OCI-LY1 (cell line): ENCODE data around the gene PKNOX2.

Experiments used
- H2AFZ ChIP-seq: fragments of 200-600 bp; sonication (generic), shearing (Covaris generic); 2 replicates; pipeline ENCODE4 v1.6.0; 2014; ENCODE audit warnings: antibody characterized with exemption, mild to moderate bottlenecking, low read length
- H3F3A ChIP-seq: fragments of 200-600 bp; sonication (generic), shearing (Covaris generic); 2 replicates; pipeline ENCODE4 v1.6.0; 2014; ENCODE audit warnings: mild to moderate bottlenecking, antibody characterized with exemption, low read length, moderate library complexity; ENCODE audit not compliant: insufficient read depth
- H3K27ac ChIP-seq: fragments of 200-600 bp; sonication (generic); 2 replicates; pipeline ENCODE4 v1.5.1; 2014; ENCODE audit warnings: low read length, mixed run types, mild to moderate bottlenecking, low read depth; ENCODE audit not compliant: poor library complexity, severe bottlenecking
- H3K27me3 ChIP-seq: fragments of 200-600 bp; sonication (generic); 2 replicates; pipeline ENCODE4 v1.6.0; 2014; ENCODE audit warnings: antibody characterized with exemption, mild to moderate bottlenecking, low read length, moderate library complexity; ENCODE audit not compliant: insufficient read depth
- H3K36me3 ChIP-seq: fragments of 200-600 bp; sonication (generic); 2 replicates; pipeline ENCODE4 v1.6.1; 2014; ENCODE audit warnings: mild to moderate bottlenecking, antibody characterized with exemption, low read length, moderate library complexity, mixed read lengths; ENCODE audit not compliant: insufficient read depth
- H3K4me1 ChIP-seq: fragments of 200-600 bp; sonication (generic); 2 replicates; pipeline ENCODE4 v1.5.1; 2014; ENCODE audit warnings: mild to moderate bottlenecking, low read length, moderate library complexity; ENCODE audit not compliant: insufficient read depth, severe bottlenecking
- H3K4me2 ChIP-seq: fragments of 200-600 bp; sonication (generic), shearing (Covaris generic); 2 replicates; pipeline ENCODE4 v1.6.1; 2014; ENCODE audit warnings: low read length
- H3K4me3 ChIP-seq: fragments of 200-600 bp; sonication (generic); 2 replicates; pipeline ENCODE4 v1.5.1; 2014; ENCODE audit warnings: low read length, low read depth, mild to moderate bottlenecking, mixed read lengths; ENCODE audit not compliant: poor library complexity, severe bottlenecking
- H3K79me2 ChIP-seq: fragments of 200-600 bp; shearing (Covaris generic); 2 replicates; pipeline ENCODE4 v1.6.1; 2016; ENCODE audit warnings: mixed run types, low read length, mixed read lengths; ENCODE audit not compliant: insufficient read depth
- H3K9ac ChIP-seq: fragments of 200-600 bp; sonication (generic), shearing (Covaris generic); 2 replicates; pipeline ENCODE4 v1.6.1; 2014; ENCODE audit warnings: mild to moderate bottlenecking, low read length, mixed read lengths
- H3K9me2 ChIP-seq: fragments of 200-600 bp; sonication (generic), shearing (Covaris generic); 2 replicates; pipeline ENCODE4 v1.6.1; 2014; ENCODE audit warnings: low read depth, mild to moderate bottlenecking, low read length, mixed read lengths
- H3K9me3 ChIP-seq: fragments of 200-600 bp; shearing (Covaris generic); 2 replicates; pipeline ENCODE4 v1.6.1; 2014; ENCODE audit warnings: low read length, mixed read lengths
- H4K20me1 ChIP-seq: fragments of 200-600 bp; sonication (generic), shearing (Covaris generic); 2 replicates; pipeline ENCODE4 v1.6.0; 2016; ENCODE audit warnings: mild to moderate bottlenecking, low read length; ENCODE audit not compliant: insufficient read depth
- CTCF ChIP-seq: fragments of 200-600 bp; sonication (generic), shearing (Covaris generic); IDR thresholded peaks from 2 replicates; pipeline ENCODE4 v1.5.1; 2017; ENCODE audit warnings: mild to moderate bottlenecking, antibody characterized with exemption, low read length, moderate library complexity, mixed read lengths
- EZH2 ChIP-seq: fragments of 200-600 bp; sonication (generic), shearing (Covaris generic); IDR thresholded peaks from 2 replicates; pipeline ENCODE4 v1.8.0; 2017; ENCODE audit warnings: borderline replicate concordance, mixed run types, mild to moderate bottlenecking, antibody characterized with exemption, low read length, moderate library complexity, mixed read lengths

PKNOX2 gene

GRCh38 chr11:125388611-125389010 lies 224.1 kb downstream of the PKNOX2 start:
- Histone ChIP-seq H3K9ac (no peak overlapping the region), H3K9me3 (no peaks in the 10 kb centered on the region), H2AFZ (no peak overlapping the region), H3K4me3 (no peak overlapping the region), H3K4me1 (no peaks in the 10 kb centered on the region), H3K27me3 (no peaks in the 10 kb centered on the region), H3K36me3 (no peaks in the 10 kb centered on the region), H3K27ac (no peak overlapping the region), H3K4me2 (no peak overlapping the region), H3F3A (no peaks in the 10 kb centered on the region), H3K9me2 (no peaks in the 10 kb centered on the region), H3K79me2 (no peaks in the 10 kb centered on the region), H4K20me1 (no peaks in the 10 kb centered on the region)
- TF ChIP-seq CTCF (no peak), EZH2 (no peak)

GRCh38 chr11:125389339-125390166 lies 225.0 kb downstream of the PKNOX2 start:
- Histone ChIP-seq H2AFZ (no peak overlapping the region), H3K4me1 (no peaks in the 10 kb centered on the region), H3F3A (no peaks in the 10 kb centered on the region), H3K4me3 (no peak overlapping the region), H3K9me2 (no peaks in the 10 kb centered on the region), H3K27ac (no peak overlapping the region), H3K4me2 (no peak overlapping the region), H3K36me3 (no peaks in the 10 kb centered on the region), H3K9me3 (no peaks in the 10 kb centered on the region), H3K27me3 (no peaks in the 10 kb centered on the region), H3K79me2 (no peaks in the 10 kb centered on the region), H3K9ac (no peak overlapping the region), H4K20me1 (no peaks in the 10 kb centered on the region)
- TF ChIP-seq CTCF: no peak

GRCh38 chr11:125390946-125391345 lies 226.4 kb downstream of the PKNOX2 start:
- no peak overlapping the region for H3K9ac ChIP-seq
- no peaks in the 10 kb centered on the region for H3K36me3 ChIP-seq
- no peaks in the 10 kb centered on the region for H3K27me3 ChIP-seq
- H3K27ac ChIP-seq: no peak overlapping the region
- H3K79me2 ChIP-seq: no peaks in the 10 kb centered on the region
- H3K9me3 ChIP-seq: no peaks in the 10 kb centered on the region
- H3K9me2 ChIP-seq: no peaks in the 10 kb centered on the region
- no peak overlapping the region for H3K4me2 ChIP-seq
- TF ChIP-seq CTCF (no peak), EZH2 (no peak)
- H3K4me1 ChIP-seq: no peaks in the 10 kb centered on the region
- H2AFZ ChIP-seq: no peak overlapping the region
- no peak overlapping the region for H3K4me3 ChIP-seq
- H4K20me1 ChIP-seq: no peaks in the 10 kb centered on the region
- no peaks in the 10 kb centered on the region for H3F3A ChIP-seq
